NCI-H446 (cell line): ENCODE measurements around the gene PRPF38A.
A peak's percentile ranks its signal among the peaks of the same experiment; 100 is the strongest.
"Not testable (repeated sequence)": the region's sequence is repeated elsewhere in the genome, so short reads cannot be mapped to it uniquely, and the experiment has no call there.

Source experiments
- DNase-seq, 2 experiments: peaks; one replicate each; lab custom pipeline; 2025; lab: John Stamatoyannopoulos, UW

The PRPF38A gene, protein sequence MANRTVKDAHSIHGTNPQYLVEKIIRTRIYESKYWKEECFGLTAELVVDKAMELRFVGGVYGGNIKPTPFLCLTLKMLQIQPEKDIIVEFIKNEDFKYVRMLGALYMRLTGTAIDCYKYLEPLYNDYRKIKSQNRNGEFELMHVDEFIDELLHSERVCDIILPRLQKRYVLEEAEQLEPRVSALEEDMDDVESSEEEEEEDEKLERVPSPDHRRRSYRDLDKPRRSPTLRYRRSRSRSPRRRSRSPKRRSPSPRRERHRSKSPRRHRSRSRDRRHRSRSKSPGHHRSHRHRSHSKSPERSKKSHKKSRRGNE

DNA sequence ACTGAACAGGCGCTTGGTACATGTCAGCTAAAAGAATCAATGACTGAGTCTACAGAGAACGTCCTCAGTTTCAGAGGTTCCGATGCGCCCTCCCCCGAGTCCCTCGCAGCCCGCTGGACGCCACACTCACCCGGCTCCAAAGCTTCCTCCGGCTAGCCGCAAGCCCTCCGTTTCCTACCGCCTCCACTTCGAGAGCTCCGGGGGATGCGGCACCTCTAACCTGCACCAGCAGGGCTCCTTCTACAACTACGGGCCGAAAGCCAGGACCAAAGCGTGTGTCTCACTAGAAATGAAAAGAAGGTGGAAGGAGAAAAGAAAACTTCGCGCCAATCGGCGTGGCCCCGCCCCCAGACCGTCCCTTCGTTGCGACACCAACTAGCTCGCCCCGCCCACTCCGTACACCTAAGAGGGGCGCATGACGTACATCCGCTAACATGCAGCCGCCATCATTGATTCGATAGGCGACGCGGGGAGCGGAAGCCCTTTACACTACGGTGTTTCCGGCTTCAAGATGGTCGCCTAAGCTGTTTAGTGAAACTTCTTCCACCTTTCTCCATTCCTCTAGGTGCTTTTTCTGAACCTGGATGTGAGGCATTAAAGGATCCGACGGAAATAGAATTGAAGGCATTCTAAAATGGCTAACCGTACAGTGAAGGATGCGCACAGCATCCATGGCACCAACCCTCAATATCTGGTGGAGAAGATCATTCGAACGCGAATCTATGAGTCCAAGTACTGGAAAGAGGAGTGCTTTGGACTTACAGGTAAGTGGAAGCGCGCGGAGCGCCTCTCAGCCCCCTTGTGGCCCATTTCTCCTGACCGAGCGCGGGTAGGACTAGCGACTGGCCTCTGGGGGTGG, at the start of gene PRPF38A, which contains the start of gene ORC1:
TSS of gene PRPF38A (plus strand) at position 487 of the 859 bp plus-strand sequence. CDS start at position 635, 148 bp downstream.
TSS of gene ORC1 (minus strand) at position 308 of the 859 bp plus-strand sequence. CDS start 2,200 bp downstream, outside the sequence.
- DNase-seq, result peak; percentile 98 to 99

DNA sequence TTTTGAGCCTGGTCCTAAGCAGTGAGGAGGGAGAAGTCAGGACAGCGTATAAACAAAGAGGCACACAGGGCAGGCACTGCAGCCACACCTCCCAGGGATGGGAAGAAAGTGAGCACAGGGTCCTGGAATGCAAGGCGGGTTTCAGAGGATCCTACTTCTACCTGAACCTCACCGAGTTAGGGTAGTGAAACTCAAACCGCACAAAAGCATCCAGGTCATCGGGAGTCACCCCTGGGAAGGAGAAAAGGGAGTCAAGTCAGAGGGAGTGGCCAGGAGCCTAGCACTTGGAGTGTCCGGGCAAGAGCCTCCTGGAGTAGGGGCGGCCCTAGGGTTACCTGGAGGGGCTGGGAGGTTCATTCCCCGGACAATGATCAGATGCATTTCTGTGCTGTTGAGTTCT, 49.0 kb upstream of the PRPF38A start:
- no peak for DNase-seq

DNA sequence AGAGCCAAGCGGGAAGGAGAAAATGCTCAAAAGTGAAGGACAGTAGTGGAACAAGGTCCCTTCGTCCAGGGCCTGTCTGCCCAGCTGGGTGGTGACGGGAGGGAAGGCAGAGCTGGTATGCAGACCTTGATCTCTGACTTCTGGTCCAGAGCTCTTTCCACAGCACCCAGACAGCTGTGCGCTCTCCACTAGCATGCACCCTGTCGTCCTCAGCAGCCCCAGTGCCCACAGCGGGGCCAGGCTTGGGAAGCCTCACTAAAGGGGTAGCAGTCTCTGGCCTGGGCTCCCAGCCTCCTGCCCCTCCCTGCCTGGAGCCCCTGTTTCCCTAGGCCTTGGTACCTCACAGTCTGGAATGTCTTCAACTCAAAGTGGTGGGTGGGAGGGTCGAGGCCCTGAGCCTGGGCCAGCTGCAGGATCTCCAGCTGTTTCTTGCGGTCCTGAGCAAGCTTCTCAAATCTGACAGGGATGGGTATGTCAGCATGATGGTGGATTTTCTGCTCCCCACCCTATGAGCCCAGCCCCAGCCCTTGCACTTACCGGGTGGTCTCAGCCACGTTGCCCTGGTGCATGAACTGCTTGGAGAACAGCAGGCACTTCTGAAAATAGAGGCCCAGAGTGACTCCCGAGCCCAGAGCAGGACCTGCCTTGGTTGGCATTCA, 48.4 kb upstream of the PRPF38A start:
- DNase-seq, result no peak

DNA sequence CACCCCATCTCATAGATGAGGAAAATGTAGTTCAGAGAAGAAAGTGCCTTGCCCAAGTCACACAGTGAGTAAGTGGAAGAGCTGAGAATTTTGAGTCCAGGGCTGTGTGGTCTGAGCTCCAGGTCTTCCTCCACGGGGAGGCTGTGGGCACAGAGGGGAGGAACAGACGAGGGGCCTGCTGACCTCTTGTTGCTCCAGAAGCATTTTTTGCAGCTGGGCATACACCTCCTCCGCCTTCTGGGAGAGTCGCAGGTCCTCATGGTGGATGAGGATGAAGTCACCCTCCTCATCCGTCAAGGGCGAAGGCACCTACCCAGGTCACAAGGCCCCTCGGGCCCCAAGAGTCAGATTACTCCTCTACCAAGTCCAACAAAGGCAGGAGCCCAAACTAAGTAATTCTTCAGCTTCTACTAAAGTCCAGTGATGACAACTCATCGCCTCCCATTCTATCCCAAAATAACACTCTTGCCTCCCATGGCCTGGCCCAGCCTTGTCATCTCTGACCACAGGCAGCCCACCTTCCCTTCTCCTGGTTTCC, 47.5 kb upstream of the PRPF38A start:
- DNase-seq, result no peak

DNA sequence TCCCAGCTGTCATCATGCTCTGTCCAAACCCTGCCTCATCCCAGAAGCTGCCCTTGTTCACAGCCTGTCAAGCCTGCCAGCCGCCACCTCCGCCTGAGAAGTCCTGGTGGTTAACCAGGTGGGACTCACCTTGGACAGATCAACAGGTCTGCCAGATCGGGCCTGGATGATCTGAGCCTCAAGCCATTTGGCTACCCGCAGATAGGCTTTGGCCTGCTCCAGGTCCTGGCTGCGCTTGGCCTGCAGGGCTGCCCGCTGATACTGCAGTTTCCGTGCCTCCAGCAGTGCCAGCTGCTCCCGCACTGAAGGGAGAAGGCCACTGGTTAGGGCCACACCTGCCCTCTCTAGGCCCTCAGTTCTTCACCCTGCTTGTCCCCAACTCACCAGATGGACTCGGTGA, 47.0 kb upstream of the PRPF38A start:
- DNase-seq, result no peak

DNA sequence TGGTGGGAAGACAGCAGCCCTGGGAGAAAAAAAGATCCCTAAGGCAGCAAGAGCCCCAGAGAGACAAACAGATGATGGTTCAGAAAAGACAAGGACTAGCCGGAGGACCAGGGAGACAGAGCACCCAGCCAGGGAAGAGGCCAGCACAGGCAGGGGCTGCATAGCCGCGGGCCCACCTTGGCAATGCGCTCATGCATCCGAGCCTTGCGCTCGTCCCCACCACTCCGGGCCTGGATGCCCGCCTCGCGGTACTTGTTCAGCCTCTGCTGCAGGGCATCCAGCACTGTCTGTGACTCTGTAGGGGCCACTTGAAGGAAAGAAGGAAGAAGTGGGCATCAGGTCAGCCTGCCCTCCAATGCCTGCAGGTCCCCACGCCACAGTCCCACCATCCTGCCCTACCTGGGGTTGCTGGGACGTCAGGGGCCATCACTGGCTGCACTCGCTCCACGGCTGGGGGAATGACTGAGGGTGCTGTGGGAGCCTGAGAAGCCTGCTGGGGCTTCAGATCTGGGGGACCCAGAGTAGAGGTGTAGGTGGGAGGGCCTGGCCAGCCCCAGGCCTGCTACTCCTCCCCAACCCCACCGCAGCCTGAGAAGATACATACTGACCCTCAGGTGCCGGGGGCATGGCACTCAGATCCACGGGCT, 45.4 kb upstream of the PRPF38A start:
- no peak for DNase-seq

DNA sequence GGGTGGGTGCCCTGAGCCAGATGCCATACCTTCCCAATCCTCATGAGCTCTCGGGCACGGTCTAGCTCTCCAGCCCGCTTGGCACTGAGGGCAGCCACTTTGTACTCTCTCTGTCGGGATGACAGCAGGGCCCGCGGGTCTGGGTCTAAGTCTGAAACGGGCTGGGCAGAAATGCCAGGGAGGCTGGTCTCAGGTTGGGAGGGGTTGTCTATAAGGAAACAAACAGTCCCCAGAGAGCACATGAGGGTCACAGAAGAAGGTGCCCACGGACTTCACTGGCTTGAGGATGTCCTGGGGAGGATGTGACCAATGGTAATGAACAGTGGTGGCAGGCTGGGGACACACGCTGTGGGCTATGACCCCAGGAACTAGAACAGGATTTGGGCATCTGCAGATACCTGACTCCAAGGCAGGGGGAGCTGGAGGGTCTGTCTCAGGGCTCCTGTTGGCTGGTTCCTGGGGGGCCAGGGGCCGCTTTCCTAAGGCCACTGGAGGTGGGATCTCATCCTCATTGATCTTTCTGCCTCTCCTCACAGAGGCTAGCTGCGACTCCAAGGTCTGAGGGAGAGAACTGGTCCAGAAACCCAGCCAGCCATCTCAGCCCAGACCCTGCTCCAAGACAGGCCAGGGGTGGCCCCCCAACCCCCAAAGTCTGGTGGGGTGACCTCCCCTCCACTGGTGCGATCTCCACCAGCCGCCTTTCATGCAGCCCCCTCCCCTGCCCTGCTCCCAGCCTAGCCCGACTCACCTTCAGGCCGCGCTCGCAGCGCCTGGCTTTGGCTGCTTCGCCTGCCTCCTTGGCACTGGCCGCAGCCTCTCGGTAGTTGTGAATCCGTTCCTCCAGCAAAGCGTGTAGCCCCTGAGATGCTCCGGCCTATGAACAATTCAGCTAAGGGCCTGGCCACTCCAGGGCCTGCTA, 44.5 kb upstream of the PRPF38A start:
- DNase-seq, result no peak

DNA sequence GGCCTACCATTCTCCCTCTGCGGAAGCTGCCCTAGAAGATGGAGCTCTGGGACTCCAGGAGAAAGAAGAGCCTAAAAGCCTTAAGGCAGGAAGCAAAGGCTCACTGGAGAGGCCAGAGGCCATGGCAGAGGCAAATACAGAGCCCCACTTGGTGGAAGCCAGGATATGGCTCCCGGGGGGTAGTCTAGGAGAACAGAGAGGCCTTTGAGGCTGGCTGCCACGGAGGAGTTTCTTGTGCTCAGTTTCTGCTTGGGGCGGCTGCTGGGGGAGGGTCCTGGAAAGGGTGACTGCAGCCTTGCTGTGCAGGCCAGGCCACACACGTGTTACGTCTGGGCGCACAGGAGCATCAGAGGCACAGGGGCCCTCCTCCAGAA, 43.8 kb upstream of the PRPF38A start:
- DNase-seq, result no peak

DNA sequence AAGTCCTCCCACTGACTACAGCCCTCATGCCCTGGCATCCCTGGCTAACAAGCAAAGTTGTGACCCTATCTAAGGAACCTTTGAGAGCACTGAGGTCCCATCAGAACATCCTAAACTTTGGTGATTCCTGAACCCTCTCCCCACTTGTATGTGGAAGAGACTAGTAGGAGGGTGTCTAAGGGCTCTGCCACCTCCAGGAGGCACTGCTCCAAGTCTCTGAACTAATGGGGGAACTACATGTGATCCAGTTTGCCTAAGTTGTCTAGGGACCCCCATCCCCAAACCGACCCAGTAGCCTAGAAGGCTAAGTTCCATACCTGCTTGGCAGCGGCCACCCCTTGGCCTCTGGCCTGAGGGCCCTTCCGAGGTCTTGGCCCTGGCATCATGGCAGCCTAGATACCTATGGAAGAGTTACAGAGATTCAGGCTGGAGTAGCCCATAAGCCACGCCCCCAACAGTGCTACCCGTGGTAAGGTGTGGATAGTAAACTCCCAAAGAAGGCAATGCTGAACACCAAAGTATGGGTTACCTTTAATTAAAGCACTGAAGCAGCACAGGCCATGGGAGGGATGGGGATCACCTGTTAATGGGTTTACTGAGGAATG, 40.1 kb upstream of the PRPF38A start:
- DNase-seq, result no peak

DNA sequence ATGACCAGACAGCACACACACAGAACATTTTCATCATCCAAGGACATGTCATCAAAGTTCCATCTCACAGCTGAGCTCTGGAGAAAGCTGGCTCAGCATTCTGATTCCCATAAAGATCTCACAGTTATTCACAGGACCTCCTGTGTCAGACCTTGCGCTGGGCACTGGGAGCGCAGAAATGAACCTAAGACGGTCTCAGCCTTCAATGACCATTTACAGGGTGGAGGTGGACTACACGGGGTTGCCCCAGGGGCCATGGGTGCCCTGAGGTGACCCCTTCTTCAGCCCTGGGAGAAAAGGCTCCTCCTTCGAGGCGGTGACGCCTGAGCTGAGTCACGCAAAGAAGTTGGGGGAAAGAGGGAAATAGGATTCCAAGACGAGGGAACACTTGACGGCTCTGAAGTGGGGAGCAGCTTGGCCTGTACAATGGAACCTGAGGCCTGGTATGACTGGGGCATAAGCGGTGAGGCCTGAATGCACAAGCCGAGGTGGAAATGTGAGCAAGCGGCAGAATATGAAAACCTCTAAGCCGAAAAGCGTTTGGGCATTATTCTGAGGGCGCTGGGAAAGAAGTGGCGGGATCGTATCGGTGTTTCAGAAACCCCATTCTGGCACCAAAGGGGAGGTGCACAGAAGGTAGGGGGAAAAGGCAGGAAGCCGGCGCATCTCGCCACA, 39.2 kb upstream of the PRPF38A start:
- DNase-seq, result peak; percentile 28 to 33

DNA sequence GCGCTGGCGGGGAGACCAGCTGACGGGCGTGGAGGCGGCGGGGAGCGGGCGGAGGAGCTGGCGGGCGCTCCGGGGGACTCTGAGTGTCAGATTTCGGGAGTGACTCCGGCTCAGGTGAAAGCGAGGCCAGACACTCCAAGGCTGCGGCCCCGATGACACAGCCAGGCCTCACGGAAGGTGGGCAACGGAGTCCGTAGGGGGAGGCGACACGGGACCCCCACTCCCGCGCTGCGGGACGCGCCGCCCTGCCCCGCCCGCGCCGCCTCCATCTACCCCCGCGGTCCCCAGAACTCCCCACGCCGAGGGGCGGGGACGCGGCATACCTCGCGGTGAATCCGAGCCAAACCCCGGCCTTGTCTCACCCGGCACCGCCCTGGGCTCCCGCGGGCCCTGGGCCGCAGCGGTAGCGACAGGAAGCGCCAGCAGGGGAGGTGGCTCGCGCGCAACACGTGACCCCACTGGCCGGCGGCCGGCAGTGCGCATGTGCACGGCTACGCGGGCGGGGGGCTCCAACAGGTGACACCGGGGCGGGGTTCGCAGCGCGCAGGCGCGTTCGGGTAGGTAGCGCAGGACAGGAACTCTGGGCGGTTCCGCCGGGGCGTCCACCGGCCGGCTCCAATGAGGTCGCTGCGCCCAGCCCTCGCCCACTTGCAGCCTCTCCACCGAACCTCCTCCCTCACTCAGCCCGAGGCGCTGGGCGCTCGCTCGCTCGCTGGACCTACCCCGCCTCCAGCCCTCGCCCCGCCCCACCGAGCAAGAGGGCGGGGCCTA, 38.5 kb upstream of the PRPF38A start, which contains the start of gene CC2D1B:
TSS of gene CC2D1B (minus strand) at position 460 of the 771 bp plus-strand sequence. CDS start 1,585 bp downstream, outside the sequence.
- DNase-seq, result peak; percentile 93 to 99

DNA sequence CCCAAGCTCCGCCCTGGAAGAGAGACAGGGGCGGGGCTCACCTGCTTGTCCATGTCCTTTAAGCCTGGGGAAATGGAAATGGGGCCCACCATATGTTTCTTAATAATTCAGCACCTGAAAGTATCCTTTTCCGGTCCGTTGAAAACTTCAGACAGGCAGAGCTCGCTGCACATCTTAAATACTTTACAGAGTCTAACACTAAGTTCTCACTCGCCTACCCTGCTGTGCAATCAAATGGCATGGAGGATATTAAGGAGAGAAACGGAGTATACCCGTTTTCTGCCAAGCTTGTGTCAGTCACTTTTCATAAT, 37.9 kb upstream of the PRPF38A start:
- DNase-seq, result no peak

DNA sequence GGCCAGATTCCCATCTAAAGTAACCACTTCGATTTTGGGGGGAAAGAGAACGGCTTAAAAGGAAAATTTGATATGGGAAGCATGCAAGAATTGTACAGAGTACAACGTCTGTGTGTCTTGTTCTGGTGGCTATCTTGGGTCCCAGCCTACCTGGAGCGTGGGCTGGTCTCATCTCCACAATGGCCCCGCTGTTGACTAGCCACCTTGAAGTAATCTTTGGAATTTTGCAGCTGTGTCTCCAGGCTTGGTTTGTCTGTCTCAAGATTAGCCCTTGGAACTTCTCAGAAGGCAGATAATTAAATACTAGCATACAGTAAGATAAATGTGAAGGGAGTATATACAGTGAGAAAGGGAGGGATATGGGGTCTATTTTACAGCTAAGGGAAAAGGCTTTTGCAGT, 37.1 kb upstream of the PRPF38A start:
- DNase-seq, result no peak

DNA sequence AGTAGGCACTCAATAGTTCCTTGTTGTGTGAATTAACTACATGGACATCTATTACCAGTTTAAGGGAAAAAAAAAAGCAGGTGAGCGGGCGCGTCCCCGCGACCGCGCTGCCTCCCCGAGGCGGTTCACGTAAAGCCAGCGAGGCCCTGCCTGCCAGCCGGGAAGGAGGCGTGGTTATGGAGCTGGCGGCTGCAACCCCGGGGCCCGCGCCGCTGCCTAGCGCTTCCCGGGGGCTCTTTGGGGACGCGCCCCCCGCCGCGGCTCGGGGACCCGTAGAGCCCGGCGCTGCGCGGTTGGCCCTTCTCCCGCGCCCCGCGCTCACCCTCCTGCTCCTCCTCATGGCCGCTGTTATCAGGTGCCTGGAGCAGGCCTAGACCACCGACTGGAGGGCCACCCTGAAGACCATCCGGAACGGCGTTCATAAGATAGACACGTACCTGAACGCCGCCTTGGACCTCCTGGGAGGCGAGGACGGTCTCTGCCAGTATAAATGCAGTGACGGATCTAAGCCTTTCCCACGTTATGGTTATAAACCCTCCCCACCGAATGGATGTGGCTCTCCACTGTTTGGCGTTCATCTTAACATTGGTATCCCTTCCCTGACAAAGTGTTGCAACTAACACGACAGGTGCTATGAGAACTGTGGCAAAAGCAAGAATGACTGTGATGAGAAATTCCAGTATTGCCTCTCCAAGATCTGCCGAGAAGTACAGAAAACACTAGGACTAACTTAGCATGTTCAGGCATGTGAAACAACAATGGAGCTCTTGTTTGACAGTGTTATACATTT, 35.8 kb upstream of the PRPF38A start:
- peak in 1 of 2 experiments; percentile 13 for DNase-seq

DNA sequence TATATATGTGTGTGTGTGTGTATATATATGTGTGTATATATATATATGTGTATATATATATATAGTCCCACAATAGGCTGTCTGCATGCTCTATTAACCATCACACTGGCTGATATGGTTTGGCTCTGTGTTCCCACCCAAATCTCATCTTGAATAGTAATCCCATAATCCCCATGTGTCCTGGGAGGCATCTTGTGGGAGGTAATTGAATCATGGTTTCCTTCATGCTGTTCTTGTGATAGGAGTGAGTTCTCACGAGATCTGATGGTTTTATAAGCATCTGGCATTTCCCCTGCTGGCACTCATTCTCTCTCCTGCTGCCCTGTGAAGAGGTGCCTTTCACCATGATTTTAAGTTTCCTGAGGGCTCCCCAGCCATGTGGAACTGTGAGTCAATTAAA, 34.6 kb upstream of the PRPF38A start:
- not testable (repeated sequence) for DNase-seq

DNA sequence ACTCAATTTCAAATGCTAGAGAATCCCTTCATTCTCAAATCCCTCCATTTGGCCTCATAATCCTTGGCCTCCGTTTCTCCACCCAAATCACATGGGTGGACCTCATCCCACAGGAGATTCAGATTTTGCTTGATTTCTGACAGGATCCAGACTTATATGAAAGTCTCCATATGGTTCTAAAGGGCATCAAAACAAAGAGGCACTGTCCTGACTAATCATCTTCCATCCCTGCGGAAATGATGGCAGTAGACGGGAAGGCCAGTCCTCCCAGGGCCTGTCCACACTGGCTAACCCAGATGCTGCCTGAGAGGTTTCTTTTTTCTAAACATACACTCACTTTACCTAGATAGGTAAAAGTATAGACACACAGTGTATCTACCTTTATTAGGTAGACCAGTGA, 19.0 kb upstream of the PRPF38A start:
- no peak for DNase-seq

DNA sequence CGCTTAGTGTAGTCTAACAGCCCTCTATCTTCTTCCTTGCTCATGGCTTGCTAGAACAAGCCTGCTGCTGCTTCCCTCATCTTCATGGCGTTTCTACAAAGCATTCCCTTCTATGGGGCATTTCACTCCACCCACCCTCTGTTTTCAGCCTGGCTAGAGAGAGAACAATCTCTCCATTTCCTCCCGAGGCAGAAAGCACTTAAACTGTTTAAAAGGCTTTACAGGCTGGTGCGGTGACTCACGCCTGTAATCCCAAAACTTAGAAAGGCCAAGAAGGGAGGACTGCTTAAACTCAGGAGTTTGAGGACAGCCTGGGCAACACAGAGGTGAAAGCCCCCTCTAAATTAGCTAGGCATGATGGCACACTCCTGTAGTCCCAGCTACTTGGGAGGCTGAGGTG, 17.9 kb upstream of the PRPF38A start:
- DNase-seq, result no peak

DNA sequence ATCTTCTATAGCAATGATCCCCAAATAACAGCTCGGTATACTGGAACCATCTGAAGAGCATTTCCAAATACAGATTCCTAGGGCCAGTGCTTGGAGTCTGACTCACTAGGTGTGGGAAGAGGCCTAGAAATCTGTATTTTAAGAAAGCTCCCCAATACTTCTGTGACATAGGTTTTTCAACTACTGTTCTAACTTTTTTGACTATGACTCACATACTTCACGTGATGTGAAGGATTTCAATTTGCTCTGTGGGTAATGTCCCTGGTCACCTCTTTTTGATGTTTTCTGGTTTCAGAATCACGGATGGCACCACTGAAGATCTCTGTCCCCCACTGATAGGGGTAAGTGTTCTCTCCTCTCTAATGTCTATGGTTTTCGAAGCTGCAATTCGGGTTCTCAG, 11.2 kb upstream of the PRPF38A start:
- DNase-seq, result no peak
